ENCODE measurements around the gene XPC.

The XPC gene

DNA sequence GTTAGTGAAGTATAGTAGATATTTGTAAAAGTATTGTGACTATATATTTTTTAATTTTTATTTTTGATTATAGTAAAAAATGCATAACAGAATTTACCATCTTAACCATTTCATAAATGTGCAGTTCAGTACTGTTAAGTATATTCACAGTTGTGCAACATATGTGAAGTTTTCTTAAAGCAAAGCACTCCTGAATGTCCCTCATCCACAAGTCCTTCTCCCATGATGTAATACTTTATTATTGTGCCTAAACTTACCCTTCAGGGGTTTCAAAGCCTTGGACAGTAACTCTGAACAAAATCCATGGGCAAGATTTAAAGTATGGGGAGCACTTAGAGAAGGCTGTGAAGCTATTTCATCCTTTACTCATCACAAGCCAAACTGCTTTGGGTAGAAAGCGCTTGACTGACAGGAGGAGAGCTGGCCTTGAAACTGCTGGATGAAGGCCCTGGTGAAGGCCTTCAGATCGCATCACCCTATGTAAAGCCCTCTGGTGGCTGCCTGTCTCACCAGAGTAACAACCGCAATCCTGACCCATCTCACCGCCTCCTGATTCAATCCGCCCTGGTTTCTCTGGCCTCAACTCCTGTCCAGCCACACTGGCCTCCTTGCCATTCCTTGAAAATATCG lies 28.3 kb upstream of the XPC start:
- DNase-seq: peak; percentile 40

- DNase-seq: peak; percentile 98
Observed at GRCh38 chr3:14204515-14205284, 26.3 kb upstream of the XPC start.

DNA sequence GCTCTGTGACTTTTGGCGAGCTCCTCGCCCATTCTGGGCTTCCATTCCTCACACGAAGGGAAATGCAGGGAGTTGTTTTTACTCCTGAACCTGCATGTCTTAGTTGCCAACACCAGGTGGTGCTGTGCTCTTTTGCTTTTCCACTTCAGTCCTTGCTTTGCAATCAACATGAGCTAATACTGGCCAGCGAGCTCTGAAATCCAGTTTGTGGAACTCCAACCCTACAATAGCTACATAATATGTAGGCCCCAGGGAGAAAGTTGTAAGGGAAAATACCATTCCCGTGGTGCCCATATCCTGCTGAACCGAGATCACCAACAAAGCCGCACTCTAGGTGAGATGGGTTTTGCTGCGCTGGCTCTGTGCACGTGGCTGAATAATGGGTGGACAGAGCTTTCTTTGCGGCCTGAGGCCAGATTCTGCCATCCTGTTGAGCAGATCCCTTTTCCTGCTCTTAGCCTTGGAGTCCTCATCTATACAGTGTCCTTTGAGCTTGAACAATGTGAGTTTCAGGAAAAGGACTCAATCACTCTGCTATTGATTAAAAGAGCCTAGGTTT lies 25.2 kb upstream of the XPC start:
- DNase-seq: peak; percentile 83

- no peak for DNase-seq
Observed at GRCh38 chr3:14202874-14203520, 24.6 kb upstream of the XPC start.

- DNase-seq: no peak
Observed at GRCh38 chr3:14201940-14202684, 23.7 kb upstream of the XPC start.

GRCh38 chr3:14200841-14201240 lies 22.4 kb upstream of the XPC start:
- no peak for DNase-seq

- no peak for DNase-seq
Observed at GRCh38 chr3:14200276-14200675, 21.9 kb upstream of the XPC start.

- no peak for DNase-seq
Observed at GRCh38 chr3:14199641-14200040, 21.2 kb upstream of the XPC start.

GRCh38 chr3:14194865-14195264 lies 16.5 kb upstream of the XPC start:
- no peak for DNase-seq

GRCh38 chr3:14188041-14188754 lies 9.8 kb upstream of the XPC start:
- no peak for DNase-seq

GRCh38 chr3:14186854-14187458 lies 8.6 kb upstream of the XPC start:
- DNase-seq: no peak

- no peak for DNase-seq
Observed at GRCh38 chr3:14183015-14183577, 4.7 kb upstream of the XPC start.

- DNase-seq: no peak
Observed at GRCh38 chr3:14181253-14181652, 2.9 kb upstream of the XPC start.

GRCh38 chr3:14179795-14180194 lies 1.4 kb upstream of the XPC start:
- DNase-seq: no peak

GRCh38 chr3:14179114-14179465 lies 689 bp upstream of the XPC start:
- no peak for DNase-seq

DNA sequence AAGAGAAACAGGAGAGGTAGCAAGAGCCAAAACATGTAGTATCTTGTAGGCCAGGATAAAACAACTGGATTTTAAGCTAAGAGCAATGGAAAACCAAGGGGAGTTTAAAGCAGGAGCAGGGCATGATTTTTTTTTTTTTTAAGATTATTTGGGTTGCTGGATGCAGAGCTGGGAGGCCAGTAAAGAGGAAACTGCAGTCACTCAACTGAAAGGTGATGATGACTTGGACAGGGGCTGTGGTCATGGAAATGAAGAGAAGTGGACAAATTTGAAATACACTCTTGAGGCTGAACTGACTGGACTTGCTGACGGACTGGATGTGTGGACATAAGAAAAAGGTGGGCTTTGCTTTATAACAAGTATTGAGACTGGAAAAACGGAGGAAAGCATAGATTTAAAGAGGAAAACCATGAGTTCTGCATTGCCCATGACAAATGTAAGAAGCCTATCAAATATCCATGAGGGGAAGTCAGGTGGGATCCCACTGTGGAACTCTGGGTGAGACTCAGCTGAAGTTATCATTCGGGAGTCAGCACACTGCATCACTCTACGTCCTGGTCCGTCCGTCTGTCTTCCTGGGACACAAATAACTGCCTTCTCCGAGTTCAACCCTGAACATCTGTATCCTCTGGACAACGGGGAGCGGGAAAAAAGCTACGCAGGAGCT lies 688 bp downstream of the XPC start:
- no peak for DNase-seq

DNA sequence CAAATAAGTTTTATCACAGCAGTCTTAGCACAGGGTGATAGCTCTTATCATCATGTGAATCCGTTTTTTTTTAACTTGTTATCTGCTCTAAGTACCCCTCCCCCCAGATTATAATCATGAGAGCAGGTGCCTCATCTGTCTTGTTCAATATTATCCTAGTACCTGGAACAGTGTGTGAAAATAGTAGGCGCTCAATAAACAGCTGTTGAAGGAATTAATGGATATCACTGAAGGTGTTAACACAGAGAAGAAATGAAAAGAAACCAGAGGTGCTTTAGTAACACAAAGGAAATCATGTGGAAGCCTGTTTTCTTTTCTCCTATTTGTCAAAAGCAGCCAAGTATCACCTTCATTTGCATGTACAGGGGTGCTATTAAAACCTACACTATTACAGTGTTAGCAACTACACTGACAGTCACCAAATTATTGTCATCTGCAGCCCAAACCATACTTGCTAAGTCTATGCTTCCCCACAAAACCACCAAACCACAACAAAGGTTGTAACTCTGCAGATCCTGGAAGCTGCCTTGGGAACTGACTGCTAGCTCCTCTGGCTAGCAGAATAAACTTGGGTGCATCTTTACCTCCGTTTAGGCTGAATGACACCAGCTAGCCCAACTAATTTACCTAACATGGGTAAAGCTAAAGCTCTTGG lies 2.9 kb downstream of the XPC start:
- DNase-seq: peak; percentile 76

DNA sequence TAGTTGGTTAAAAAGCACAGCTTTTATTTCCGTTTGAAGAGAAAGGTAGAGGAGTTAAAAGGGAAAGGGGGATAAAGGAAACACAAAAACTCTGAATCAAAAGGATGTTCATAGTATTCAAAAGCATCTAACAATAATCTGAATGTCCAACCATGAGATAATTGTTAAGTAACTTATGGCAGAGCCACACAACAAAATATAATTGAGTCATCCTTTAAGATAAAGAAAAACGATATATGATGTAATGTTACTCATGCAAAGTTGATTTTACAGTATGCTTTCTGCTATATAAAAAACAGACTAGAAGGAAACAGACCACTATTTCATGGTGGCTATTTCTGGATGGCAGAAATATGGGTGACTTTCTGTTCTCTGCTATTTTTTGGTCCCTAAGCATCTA lies 3.9 kb downstream of the XPC start:
- no peak for DNase-seq

- DNase-seq: no peak
Observed at GRCh38 chr3:14172496-14172895, 5.9 kb downstream of the XPC start.

DNA sequence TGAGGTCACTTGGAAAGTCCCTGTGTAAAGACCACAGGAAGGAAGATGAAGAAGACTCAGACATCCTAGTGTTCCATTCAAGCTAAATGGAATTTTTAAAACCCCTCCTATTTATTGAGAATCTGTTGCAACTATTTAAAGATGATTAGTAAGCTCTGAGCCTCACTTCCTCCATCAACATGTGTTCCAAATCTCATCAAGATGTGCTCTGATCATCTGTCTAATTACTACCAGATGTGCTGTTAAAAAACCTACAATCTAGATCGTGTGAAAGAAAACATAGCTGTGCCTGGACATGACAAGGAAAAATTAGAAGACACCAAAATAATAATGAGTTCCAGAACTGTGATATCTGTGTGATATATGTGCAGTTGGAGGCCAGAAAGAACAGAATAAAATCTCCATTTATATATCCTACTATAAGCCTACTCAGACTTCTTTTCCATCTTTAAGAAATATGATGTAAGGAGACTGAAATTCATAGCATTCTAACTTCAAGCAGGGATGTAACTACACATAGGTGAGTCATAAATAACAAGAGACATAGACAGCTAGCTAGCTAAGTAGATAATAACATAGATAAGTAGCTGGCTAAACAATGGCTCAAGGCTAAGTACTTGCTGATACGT lies 7.8 kb downstream of the XPC start:
- DNase-seq: no peak

Data from MV-4-11 (cell line).